NCI-H2227 (cell line): ENCODE measurements around the gene TEAD2.
"Not testable (repeated sequence)": the region's sequence is repeated elsewhere in the genome, so short reads cannot be mapped to it uniquely, and the experiment has no call there.

Source experiments
- DNase-seq: peaks from one replicate; lab custom pipeline; 2025; ENCODE audit not compliant: unreplicated experiment; lab: John Stamatoyannopoulos, UW

The TEAD2 gene

GRCh38 chr19:49387936-49388372 is 25.7 kb upstream of the TEAD2 start, which contains the start of gene KASH5:
Gene KASH5 (plus strand): TSS chr19:49388249. CDS start chr19:49390884, 2,635 bp downstream.
- no peak for DNase-seq

- no peak for DNase-seq
These were observed 21.4 kb upstream of the TEAD2 start for GRCh38 chr19:49383599-49383998.

- DNase-seq: no peak
These were observed 20.4 kb upstream of the TEAD2 start for GRCh38 chr19:49382639-49383038.

- DNase-seq: no peak
These were observed 18.2 kb upstream of the TEAD2 start for GRCh38 chr19:49380391-49380790.

GRCh38 chr19:49378512-49378911 is 16.3 kb upstream of the TEAD2 start:
- no peak for DNase-seq

- no peak for DNase-seq
These were observed 12.6 kb upstream of the TEAD2 start for GRCh38 chr19:49374665-49375434.

GRCh38 chr19:49373174-49373573 is 11.0 kb upstream of the TEAD2 start:
- DNase-seq: not testable (repeated sequence)

GRCh38 chr19:49371184-49371583 is 9.0 kb upstream of the TEAD2 start:
- DNase-seq: no peak

GRCh38 chr19:49368711-49369358 is 6.6 kb upstream of the TEAD2 start:
- DNase-seq: no peak

- DNase-seq: no peak
These were observed 3.9 kb upstream of the TEAD2 start for GRCh38 chr19:49366110-49366509.

- no peak for DNase-seq
These were observed 2.0 kb upstream of the TEAD2 start for GRCh38 chr19:49364083-49364737.

GRCh38 chr19:49363268-49364082 is 1.3 kb upstream of the TEAD2 start, which contains the start of gene DKKL1:
Gene DKKL1 (plus strand): TSS chr19:49363877. CDS start chr19:49363999, 122 bp downstream.
- peak; percentile 91 for DNase-seq

GRCh38 chr19:49362929-49363267 is 682 bp upstream of the TEAD2 start:
- DNase-seq: no peak

GRCh38 chr19:49361438-49362047 is 673 bp downstream of the TEAD2 start:
- peak; percentile 24 for DNase-seq

- no peak for DNase-seq
These were observed 2.1 kb downstream of the TEAD2 start for GRCh38 chr19:49359851-49360820.

GRCh38 chr19:49357186-49357585 is 5.0 kb downstream of the TEAD2 start:
- DNase-seq: no peak

- no peak for DNase-seq
These were observed 5.8 kb downstream of the TEAD2 start for GRCh38 chr19:49356382-49356781.

GRCh38 chr19:49355909-49356353 is 6.3 kb downstream of the TEAD2 start:
- no peak for DNase-seq

GRCh38 chr19:49349567-49349966 is 12.6 kb downstream of the TEAD2 start:
- no peak for DNase-seq
